CD4-positive, alpha-beta T cell (primary cell): ENCODE results near the gene AFAP1. TPM values are rescaled to one million over a fixed set of nuclear protein-coding genes. Genes with fewer than 3 reads are reported as not detected.

Experiments
- ATAC-seq: fragments of 200-7000 bp; cut with Tn5 transposase; one replicate; pipeline ENCODE4 v1.10.0; 2022; ENCODE audit warnings: mild to moderate bottlenecking; ENCODE audit not compliant: poor library complexity
- CTCF ChIA-PET: fragments of 350-600 bp; sonication (Branson Sonifier 250); formaldehyde crosslinking; loops from one replicate; lab custom pipeline; 2021; ENCODE audit warnings: antibody characterized with exemption, inconsistent platforms; lab: Charles Lee
- POLR2A ChIA-PET: fragments of 350-600 bp; sonication (Branson Sonifier 250); formaldehyde crosslinking; loops from one replicate; lab custom pipeline; 2021; ENCODE audit warnings: antibody characterized with exemption, inconsistent platforms; lab: Charles Lee
- DNase-seq, 14 experiments: peaks; one replicate each; pipeline ENCODE4 v3.0.0-alpha.2; 2013 to 2020; ENCODE audit warnings: mixed read lengths in 2 of 14
- H3K27ac ChIP-seq, 2 donors: one replicate each; pipeline versions ENCODE4 v1.5.1 to v1.7.0; 2013; ENCODE audit warnings: low read length in 2 of 2, low read depth in 1 of 2, mild to moderate bottlenecking in 1 of 2
- H3K27me3 ChIP-seq, 2 experiments: 1 replicate in 1 of 2; 2 replicates in 1 of 2; pipeline versions ENCODE4 v1.6.1 to v1.7.0; 2013; ENCODE audit warnings: low read length in 2 of 2, control low read depth in 1 of 2, mild to moderate bottlenecking in 1 of 2, moderate library complexity in 1 of 2; ENCODE audit not compliant: insufficient read depth in 2 of 2, control insufficient read depth in 1 of 2
- H3K36me3 ChIP-seq: one replicate; pipeline ENCODE4 v1.6.1; 2013; ENCODE audit warnings: low read length, control low read depth; ENCODE audit not compliant: insufficient read depth
- H3K4me1 ChIP-seq: one replicate; pipeline ENCODE4 v1.6.1; 2013; ENCODE audit warnings: low read length, control low read depth; ENCODE audit not compliant: insufficient read depth
- H3K4me3 ChIP-seq: one replicate; pipeline ENCODE4 v1.5.1; 2013; ENCODE audit warnings: mild to moderate bottlenecking, low read length, moderate library complexity
- H3K9me3 ChIP-seq, 2 experiments: 1 replicate in 1 of 2; 2 replicates in 1 of 2; pipeline versions ENCODE4 v1.6.1 to v1.7.0; 2013; ENCODE audit warnings: low read length in 2 of 2, mild to moderate bottlenecking in 2 of 2, control low read depth in 1 of 2, moderate library complexity in 1 of 2; ENCODE audit not compliant: control insufficient read depth in 1 of 2, insufficient read depth in 1 of 2
- H3K27ac Mint-ChIP-seq: one replicate; pipeline ENCODE4 v1.8.0; 2020; ENCODE audit warnings: mixed read lengths
- H3K27me3 Mint-ChIP-seq: one replicate; pipeline ENCODE4 v1.8.0; 2021; ENCODE audit warnings: mixed read lengths
- H3K36me3 Mint-ChIP-seq: one replicate; pipeline ENCODE4 v1.8.0; 2021; ENCODE audit warnings: low read depth, mixed read lengths
- H3K4me1 Mint-ChIP-seq: one replicate; pipeline ENCODE4 v1.8.0; 2021; ENCODE audit warnings: low read depth, mixed read lengths
- H3K4me3 Mint-ChIP-seq: one replicate; pipeline ENCODE4 v1.8.0; 2020; ENCODE audit warnings: mild to moderate bottlenecking, mixed read lengths
- H3K9me3 Mint-ChIP-seq: one replicate; pipeline ENCODE4 v1.8.0; 2020; ENCODE audit warnings: mixed read lengths
- intact Hi-C, 2 experiments: fragments of 100-400 bp; cut with DNase I in 1 of 2; cut with micrococcal nuclease in 1 of 2; formaldehyde crosslinking; loops; one replicate each; pipeline versions ENCODE4 v1.15.1 to v1.9.0; 2023 to 2025; cut with DNase I, micrococcal nuclease
- total RNA-seq, 174 experiments: library from RNA in 2 of 174; stranded (reverse) in 2 of 174; gene quantifications; one replicate each; pipeline ENCODE4 v1.2.3 and lab custom pipeline; 2021 to 2026
- TF ChIP-seq, protein P1 (sequence below): fragments of 200-600 bp; IDR thresholded peaks from one replicate; pipeline ENCODE4 v1.8.0; 2022; ENCODE audit warnings: antibody characterized with exemption, mild to moderate bottlenecking

Gene AFAP1
- total RNA-seq, 2 experiments from 2014 or later, result 9.8 to 10.9 TPM

- no peak for ATAC-seq
- no peaks in the 10 kb centered on the region for H3K36me3 Mint-ChIP-seq
- H3K27ac Mint-ChIP-seq, result no peak overlapping the region
- H3K27me3 Mint-ChIP-seq, result no peaks in the 10 kb centered on the region
- CTCF ChIA-PET, result no interaction called here
- TF ChIP-seq, protein P1, sequence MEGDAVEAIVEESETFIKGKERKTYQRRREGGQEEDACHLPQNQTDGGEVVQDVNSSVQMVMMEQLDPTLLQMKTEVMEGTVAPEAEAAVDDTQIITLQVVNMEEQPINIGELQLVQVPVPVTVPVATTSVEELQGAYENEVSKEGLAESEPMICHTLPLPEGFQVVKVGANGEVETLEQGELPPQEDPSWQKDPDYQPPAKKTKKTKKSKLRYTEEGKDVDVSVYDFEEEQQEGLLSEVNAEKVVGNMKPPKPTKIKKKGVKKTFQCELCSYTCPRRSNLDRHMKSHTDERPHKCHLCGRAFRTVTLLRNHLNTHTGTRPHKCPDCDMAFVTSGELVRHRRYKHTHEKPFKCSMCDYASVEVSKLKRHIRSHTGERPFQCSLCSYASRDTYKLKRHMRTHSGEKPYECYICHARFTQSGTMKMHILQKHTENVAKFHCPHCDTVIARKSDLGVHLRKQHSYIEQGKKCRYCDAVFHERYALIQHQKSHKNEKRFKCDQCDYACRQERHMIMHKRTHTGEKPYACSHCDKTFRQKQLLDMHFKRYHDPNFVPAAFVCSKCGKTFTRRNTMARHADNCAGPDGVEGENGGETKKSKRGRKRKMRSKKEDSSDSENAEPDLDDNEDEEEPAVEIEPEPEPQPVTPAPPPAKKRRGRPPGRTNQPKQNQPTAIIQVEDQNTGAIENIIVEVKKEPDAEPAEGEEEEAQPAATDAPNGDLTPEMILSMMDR, result no peak
- no peak overlapping the region for H3K27ac ChIP-seq
- H3K9me3 ChIP-seq, result no peaks in the 10 kb centered on the region
- no peaks in the 10 kb centered on the region for H3K36me3 ChIP-seq
- peaks cover 3% of the 10 kb centered on the region for H3K4me1 ChIP-seq
- POLR2A ChIA-PET, result no interaction called here
- H3K9me3 Mint-ChIP-seq, result no peaks in the 10 kb centered on the region
- intact Hi-C loops, result no loop called here
- H3K4me1 Mint-ChIP-seq, result no peaks in the 10 kb centered on the region
- H3K4me3 Mint-ChIP-seq, result no peak overlapping the region
- no peak for DNase-seq
- no peak overlapping the region for H3K4me3 ChIP-seq
- no peaks in the 10 kb centered on the region for H3K27me3 ChIP-seq
These were observed 38.8 kb upstream of the AFAP1 start for GRCh38 chr4:7978489-7978888.

DNA sequence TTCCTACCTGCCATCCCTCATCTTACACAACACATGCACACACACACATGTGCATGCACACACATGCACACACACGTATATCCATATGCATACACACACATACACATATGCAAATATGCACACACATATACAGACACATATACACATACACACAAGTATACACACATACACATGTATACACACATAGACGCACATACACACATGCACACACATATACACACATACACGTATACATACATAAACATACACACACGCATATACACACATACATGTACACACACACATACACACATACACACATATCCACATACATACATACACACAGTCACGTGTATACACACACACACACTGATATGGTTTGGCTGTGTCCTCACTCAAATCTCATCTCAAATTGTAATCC is 37.0 kb upstream of the AFAP1 start:
- H3K9me3 Mint-ChIP-seq, result no peaks in the 10 kb centered on the region
- no peak for ATAC-seq

DNA sequence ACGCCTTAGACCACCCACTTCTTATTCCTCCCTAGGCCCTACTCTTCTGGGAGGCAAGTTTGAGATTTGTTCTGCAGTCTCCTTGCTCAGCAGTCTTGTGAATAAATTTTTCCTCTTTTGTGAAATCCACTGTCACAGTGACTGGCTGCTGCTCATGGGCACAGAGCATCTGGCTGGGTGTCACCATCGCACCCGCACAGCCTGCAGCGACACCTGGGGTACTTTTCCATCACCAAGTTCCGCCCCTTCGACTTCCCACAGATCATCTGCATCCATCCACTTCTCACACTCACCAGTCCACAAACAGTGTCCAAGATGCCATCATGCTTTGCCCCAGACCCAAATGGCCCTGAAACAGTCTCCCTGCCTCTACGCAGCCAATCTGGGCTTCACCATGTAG is 36.4 kb upstream of the AFAP1 start:
- Histone ChIP-seq H3K36me3 (no peaks in the 10 kb centered on the region), H3K27me3 (no peaks in the 10 kb centered on the region), H3K9me3 (no peaks in the 10 kb centered on the region), H3K4me1 (peaks cover 26% of the 10 kb centered on the region), H3K4me3 (no peak overlapping the region), H3K27ac (no peak overlapping the region)
- TF ChIP-seq, protein P1, result no peak
- intact Hi-C loops, result no loop called here
- Mint-ChIP-seq H3K27me3 (no peaks in the 10 kb centered on the region), H3K4me3 (no peak overlapping the region), H3K9me3 (no peaks in the 10 kb centered on the region), H3K4me1 (peaks cover 16% of the 10 kb centered on the region), H3K36me3 (no peaks in the 10 kb centered on the region), H3K27ac (no peak overlapping the region)
- ChIA-PET CTCF (interaction anchor here (1.2 kb wide), 1 partner anchor 11 kb away, joined by 3 read pairs; no protein-coding TSS in a partner anchor), POLR2A (no interaction called here)
- DNase-seq, result no peak
- no peak for ATAC-seq

More for the DNA sequence above, 37.0 kb upstream of the AFAP1 start:
- H3K36me3 ChIP-seq, result no peaks in the 10 kb centered on the region
- TF ChIP-seq, protein P1, result no peak
- H3K4me1 ChIP-seq, result peaks cover 20% of the 10 kb centered on the region
- no peak overlapping the region for H3K4me3 Mint-ChIP-seq
- no peaks in the 10 kb centered on the region for H3K27me3 Mint-ChIP-seq
- no peak overlapping the region for H3K27ac ChIP-seq
- H3K27me3 ChIP-seq, result no peaks in the 10 kb centered on the region
- H3K4me3 ChIP-seq, result no peak overlapping the region
- ChIA-PET CTCF (no interaction called here), POLR2A (no interaction called here)
- intact Hi-C loops, result no loop called here
- H3K36me3 Mint-ChIP-seq, result no peaks in the 10 kb centered on the region
- H3K9me3 ChIP-seq, result no peaks in the 10 kb centered on the region
- H3K4me1 Mint-ChIP-seq, result peaks cover 10% of the 10 kb centered on the region
- DNase-seq, result no peak
- H3K27ac Mint-ChIP-seq, result no peak overlapping the region
